H7 (cell line): ENCODE results near the gene CDYL. TPM values are rescaled to one million over a fixed set of nuclear protein-coding genes. Genes with fewer than 3 reads are reported as not detected.
A peak's percentile ranks its signal among the peaks of the same experiment; 100 is the strongest.
"Not testable (repeated sequence)": the region's sequence is repeated elsewhere in the genome, so short reads cannot be mapped to it uniquely, and the experiment has no call there.

Experiments used
- DNase-seq: peaks from one replicate; pipeline ENCODE4 v3.0.0; 2012
- H3K27me3 ChIP-seq: 2 replicates; pipeline ENCODE4 v1.6.0; 2011; ENCODE audit warnings: mild to moderate bottlenecking, low read length; ENCODE audit not compliant: control insufficient read depth, insufficient read depth
- H3K36me3 ChIP-seq: replicated peaks from 2 replicates; pipeline ENCODE4 v1.5.1; 2011; ENCODE audit warnings: low read length; ENCODE audit not compliant: control insufficient read depth, insufficient read depth
- H3K4me3 ChIP-seq: 2 replicates; pipeline ENCODE4 v1.5.1; 2011; ENCODE audit warnings: low read depth, mild to moderate bottlenecking, control low read depth, low read length, moderate library complexity; ENCODE audit not compliant: insufficient read depth
- total RNA-seq: library from RNA; depleted of rRNA; stranded (reverse); fragments of >200 nt; shearing (Covaris generic); gene quantifications from 2 replicates; pipeline ENCODE4 v1.2.3, GENCODE V29; 2014

Gene CDYL
- total RNA-seq, 1 experiment from 2014 or later, result 49.3 TPM

DNA sequence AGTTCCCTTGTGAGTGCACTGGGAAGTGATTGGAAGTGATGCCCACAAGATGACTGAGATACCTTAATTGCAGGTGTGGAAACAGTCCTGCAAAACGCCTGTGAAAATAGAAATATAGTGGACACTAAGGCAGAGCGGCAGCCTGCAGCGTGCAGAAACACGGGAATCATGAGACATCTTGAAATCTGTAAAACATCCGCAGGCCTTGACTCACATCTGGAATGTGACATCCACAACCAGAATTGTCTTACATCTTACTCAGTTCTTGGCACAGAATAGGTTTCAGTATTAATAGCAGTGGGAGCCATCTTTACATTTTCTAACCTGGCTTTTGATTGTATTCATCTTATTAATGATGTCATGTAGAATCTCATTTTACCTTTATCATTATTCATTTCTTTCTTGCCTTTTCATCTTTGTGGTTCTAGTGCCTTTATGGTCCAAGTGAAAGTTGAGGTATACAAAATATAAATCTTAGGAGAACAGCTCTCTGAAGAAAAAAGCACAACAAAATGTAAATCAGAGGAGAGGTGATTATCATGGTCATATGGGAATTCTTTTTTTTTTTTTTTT, 44.6 kb downstream of the CDYL start:
- no peaks in the 10 kb centered on the region for H3K27me3 ChIP-seq
- no peaks in the 10 kb centered on the region for H3K36me3 ChIP-seq
- DNase-seq, result no peak
- H3K4me3 ChIP-seq, result no peak overlapping the region

DNA sequence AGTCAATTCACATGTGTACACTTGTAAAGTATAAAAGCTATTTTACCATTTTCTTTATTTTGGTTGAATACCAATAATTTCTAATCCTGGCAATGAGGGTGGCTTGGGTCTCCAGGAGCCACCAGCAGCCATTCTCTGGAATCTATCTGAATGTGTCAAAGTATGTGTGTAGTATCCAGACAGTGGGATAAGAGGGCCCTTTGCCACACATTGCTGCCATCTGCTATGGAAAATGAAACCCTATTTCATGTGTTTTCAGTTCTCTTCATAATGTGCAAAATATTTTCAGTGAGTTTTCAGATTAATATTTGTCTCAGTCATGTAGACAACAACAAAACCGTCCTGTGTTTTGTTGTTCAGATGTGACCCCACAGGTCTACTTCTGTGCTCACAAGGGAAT, 46.3 kb downstream of the CDYL start:
- DNase-seq, result no peak
- H3K27me3 ChIP-seq, result no peaks in the 10 kb centered on the region

DNA sequence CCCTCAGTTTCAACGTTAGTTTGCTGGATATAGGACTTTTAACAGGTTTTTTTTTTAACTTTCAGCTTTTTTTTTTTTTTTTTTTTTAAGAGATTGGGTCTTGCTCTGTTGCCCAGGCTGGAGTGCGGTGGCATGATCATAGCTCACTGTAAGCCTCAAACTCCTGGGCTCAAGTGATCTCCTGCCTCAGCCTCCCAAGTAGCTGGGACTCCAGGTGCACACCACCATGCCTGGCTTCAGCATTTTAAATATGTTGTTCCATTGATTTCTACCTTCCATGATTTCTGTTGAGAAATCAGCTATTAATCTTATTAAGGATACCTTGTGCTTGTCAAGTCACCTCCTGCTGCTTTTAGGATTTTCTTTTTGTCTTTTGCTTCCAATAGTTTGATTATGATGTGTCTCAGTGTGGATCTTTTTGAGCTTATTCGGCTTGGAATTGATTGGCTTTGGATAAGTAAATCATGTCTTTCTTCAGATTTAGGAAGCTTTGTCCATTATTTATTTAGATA, 52.0 kb downstream of the CDYL start:
- H3K36me3 ChIP-seq, result no peaks in the 10 kb centered on the region
- DNase-seq, result no peak
- no peak overlapping the region for H3K4me3 ChIP-seq
- H3K27me3 ChIP-seq, result no peaks in the 10 kb centered on the region

More for the DNA sequence above, 46.3 kb downstream of the CDYL start:
- Histone ChIP-seq H3K36me3 (no peaks in the 10 kb centered on the region), H3K4me3 (no peak overlapping the region)

DNA sequence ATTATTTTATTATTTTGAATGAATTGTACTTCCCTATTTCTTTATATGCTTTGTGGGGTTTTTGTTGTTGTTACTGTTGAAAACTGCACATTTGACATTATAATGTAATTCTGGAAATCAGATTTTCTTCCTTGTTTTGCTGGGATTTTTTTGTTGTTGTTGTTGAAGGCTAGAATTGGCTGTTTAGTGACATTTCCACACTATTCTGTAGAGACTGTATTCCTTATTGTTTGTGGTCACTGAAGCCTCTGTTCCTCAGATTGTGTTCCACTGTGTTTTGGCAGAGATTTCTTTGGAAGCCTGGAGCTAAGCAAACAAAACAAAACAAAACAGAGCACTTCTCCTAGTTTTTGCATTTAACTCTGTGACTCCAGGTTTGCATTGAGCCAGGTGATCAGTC, 52.9 kb downstream of the CDYL start:
- Histone ChIP-seq H3K27me3 (no peaks in the 10 kb centered on the region), H3K4me3 (no peak overlapping the region), H3K36me3 (no peaks in the 10 kb centered on the region)
- DNase-seq, result no peak

DNA sequence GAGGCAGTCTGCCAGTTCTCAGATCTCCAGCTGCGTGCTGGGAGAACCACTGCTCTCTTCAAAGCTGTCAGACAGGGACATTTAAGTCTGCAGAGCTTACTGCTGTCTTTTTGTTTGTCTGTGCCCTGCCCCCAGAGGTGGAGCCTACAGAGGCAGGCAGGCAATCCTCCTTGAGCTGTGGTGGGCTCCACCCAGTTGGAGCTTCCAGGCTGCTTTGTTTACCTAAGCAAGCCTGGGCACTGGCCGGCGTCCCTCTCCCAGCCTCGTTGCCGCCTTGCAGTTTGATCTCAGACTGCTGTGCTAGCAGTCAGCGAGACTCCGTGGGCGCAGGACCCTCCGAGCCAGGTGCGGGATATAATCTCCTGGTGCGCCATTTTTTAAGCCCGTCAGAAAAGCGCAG, 59.3 kb downstream of the CDYL start:
- not testable (repeated sequence) for DNase-seq, H3K36me3 ChIP-seq

DNA sequence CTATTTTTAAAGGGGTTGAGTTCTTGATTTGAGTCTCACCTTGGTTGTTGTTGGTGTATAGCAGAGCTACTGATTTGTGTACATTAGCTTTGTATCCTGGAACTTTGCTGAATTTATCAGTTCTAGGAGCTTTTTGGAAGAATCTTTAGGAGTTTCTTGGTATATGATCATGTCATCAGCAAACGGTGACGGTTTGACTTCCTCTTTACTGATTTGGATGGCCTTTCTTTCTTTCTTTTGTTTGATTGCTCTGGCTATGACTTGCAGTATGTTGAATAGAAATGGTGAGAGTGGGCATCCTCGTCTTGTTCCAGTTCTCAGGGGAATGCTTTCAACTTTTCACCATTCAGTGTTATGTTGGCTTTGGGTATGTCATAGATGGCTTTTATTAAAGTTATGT, 64.0 kb downstream of the CDYL start:
- Histone ChIP-seq H3K4me3 (no peak overlapping the region), H3K36me3 (no peaks in the 10 kb centered on the region), H3K27me3 (no peaks in the 10 kb centered on the region)
- DNase-seq, result no peak

More for the DNA sequence above, 59.3 kb downstream of the CDYL start:
- H3K4me3 ChIP-seq, H3K27me3 ChIP-seq: not testable (repeated sequence)

DNA sequence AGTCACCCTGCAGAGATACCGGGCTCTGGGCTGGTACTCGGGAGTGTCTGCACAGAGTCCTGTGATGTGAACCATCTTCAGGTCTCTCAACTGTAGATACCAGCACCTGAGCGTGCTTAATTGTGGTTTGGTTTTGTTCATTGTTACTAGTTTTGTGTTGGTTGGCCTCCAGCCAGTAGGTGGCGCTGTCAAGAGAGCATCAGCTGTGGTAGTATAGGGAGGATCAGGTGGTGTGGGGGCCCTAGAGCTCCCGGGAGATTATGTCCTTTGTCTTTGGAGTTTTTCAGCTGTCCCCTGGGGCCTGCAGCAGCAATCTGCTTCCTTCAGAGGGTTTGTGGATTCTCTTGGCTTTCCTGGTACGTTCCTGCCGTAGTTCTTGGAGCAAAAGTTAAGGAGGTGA, 67.9 kb downstream of the CDYL start:
- H3K4me3 ChIP-seq, result no peak overlapping the region
- DNase-seq, result peak; percentile 20
- no peaks in the 10 kb centered on the region for H3K27me3 ChIP-seq
- H3K36me3 ChIP-seq, result no peaks in the 10 kb centered on the region

DNA sequence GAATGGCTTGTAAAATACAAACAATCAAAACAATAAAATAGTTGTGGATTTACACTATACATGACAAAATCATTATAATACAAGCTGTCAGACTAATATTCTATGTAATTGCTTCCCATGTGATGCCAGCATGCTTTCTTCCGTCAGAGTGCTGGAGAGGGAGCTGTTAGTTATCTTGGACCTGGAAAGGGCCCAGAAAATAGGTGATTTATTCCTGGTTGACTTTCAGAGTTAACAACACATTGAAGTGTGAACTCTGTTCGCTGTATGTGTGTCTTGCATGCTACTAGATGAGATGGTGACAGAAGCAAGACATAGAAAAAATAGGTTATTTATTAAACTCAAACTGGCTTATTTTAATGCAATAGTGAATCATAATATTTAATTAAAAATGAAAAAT, 70.2 kb downstream of the CDYL start:
- DNase-seq, result no peak
- H3K27me3 ChIP-seq, result no peaks in the 10 kb centered on the region
- no peak overlapping the region for H3K4me3 ChIP-seq

DNA sequence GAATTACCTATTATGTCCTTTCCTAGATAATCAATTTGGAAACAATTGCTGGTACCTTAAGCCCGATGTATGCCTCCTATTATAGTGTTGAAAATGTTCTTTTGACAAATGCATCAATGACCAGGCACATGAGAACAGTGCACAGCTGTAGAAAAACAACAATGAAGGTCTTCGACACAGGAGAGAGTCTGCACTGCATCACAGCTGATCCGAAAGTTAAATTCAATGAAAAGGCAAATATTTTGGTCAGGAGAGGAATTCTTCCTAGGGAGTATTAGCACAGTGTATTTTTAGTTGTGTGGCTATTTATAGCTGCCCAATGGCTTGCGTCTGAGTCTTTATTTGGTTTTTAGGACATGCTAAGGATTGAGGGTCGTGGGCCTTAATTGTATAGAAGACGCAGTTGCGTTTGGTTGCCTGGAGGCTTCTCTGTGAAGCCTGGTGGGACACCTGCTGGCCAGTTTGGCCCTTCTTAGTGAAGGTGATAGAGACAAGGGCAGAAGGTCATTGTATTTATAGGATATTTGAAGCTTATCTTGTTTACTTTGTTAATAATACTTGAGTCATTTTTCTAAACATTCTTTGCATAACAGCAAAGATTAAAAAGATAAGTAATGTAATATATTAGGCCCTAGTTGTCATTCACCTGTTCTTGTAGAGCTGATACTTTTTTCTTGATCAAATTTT, 72.3 kb downstream of the CDYL start:
- DNase-seq, result no peak
- H3K4me3 ChIP-seq, result no peak overlapping the region
- no peaks in the 10 kb centered on the region for H3K36me3 ChIP-seq
- H3K27me3 ChIP-seq, result no peaks in the 10 kb centered on the region

More for the DNA sequence above, 70.2 kb downstream of the CDYL start:
- H3K36me3 ChIP-seq, result no peaks in the 10 kb centered on the region

DNA sequence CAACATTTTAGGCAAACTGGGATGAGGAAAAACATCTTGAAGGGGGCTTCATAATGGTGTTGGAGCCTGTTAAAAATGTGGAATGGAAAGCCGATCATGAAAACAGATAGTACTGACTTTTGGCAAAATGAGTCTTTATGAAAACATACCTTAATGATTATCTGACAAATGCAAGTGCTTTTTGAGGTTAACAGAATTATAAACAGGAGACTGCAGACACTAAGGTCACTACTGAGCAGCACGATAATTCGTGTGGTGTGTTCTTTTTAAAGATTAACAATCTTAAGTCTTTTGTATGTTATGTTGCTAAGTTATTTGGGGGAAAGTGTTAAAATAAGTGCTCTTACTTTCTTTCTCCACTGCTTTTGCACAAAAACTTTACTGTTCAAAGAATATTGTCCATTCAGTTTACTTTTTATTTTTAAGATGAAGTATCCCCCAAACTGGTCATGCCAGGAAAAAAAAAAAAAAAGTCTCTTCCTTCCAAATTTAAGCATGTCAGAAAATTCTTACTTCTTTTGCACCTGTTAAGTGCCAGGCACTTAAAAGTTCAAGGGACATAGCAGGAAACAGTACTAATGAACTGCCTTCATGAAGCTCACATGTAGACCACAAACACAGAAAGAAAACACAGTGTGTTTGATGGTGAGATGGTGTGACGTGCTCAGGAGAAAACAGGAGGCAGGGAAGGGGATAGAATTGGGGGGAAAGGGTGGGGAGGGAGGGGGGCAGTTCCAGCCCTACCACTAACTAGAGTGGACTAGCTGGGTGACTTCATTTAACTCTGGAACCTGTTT, 73.2 kb downstream of the CDYL start:
- Histone ChIP-seq H3K27me3 (no peaks in the 10 kb centered on the region), H3K36me3 (no peaks in the 10 kb centered on the region), H3K4me3 (no peak overlapping the region)
- no peak for DNase-seq

DNA sequence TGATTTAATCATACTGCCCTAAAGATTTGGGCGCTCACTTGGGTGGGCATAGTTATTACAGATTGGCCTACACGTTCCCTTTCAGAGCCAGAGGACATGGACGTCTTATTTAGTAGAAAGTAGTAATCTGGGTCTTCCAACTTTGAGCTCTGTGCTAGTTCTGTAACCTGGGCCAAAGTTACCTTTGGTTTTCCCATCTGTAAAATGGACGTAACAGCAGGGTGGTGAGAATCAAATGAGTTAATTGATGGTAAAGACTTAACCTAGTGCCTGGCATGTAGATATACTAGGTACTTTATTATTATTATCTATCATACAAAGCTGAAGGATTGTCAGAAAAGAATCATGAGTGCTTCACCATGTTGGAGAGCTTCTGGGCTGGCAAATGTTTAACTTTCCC, 74.8 kb downstream of the CDYL start:
- no peaks in the 10 kb centered on the region for H3K27me3 ChIP-seq
- no peak overlapping the region for H3K4me3 ChIP-seq
- DNase-seq, result no peak
- H3K36me3 ChIP-seq, result no peaks in the 10 kb centered on the region; the same call in 1 of the 2 replicates

DNA sequence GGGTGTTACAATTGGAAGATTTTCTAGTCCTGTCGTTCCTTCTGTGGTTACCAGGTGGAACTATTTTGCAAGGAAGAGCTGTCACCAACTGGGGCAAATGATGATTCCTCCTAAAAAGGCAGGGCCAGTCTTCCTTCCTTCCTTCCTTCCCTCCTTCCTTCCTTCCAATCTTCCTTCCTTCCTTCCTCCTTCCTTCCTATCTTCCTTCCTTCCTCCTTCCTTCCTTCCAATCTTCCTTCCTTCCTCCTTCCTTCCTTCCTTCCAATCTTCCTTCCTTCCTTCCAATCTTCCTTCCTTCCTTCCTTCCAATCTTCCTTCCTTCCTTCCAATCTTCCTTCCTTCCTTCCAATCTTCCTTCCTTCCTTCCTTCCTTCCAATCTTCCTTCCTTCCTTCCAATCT, 76.0 kb downstream of the CDYL start:
- not testable (repeated sequence) for H3K27me3 ChIP-seq, DNase-seq, H3K4me3 ChIP-seq, H3K36me3 ChIP-seq

DNA sequence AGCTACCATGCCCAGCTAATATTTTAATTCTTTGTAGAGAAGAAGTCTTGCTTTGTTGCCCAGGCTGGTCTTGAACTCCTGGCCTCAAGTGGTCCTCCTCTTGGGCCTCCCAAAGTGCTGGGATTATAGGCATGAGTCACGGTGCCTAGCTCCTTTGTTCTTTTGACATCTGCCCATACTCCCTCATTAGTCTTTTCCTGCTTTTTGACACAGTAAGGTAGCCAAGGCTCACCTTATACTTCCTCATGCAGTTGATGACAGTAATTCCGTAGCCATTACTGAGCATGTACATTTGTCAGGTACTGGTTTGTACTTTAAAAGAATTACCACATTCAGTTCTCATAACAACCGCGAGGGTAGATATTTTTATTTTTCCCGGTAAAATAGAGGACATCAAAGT, 76.7 kb downstream of the CDYL start:
- Histone ChIP-seq H3K4me3 (no peak overlapping the region), H3K36me3 (no peaks in the 10 kb centered on the region; the same call in 1 of the 2 replicates), H3K27me3 (no peaks in the 10 kb centered on the region)
- DNase-seq, result no peak

DNA sequence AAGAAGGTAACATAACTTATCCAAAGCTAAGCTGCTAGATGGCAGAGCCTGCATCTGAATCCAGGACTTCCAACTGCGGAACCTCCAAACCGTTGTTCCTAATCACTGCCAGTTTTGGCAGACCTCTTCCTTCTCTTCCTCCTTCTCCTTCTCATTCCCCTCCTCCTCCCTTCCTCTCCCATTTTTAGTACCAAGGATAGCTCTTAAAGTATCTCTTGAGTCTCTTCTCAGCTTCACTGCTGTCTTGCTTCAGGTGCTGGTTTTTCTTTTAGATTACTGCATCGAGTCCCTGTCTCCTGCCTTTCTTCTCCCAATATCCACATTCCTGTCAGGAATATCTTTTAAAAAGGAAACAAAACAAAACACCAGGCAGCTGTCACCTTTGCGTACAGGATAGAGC, 77.1 kb downstream of the CDYL start:
- H3K36me3 ChIP-seq, result no peaks in the 10 kb centered on the region; the same call in 1 of the 2 replicates
- no peak overlapping the region for H3K4me3 ChIP-seq
- no peaks in the 10 kb centered on the region for H3K27me3 ChIP-seq
- DNase-seq, result no peak
